HepG2 (cell line): ENCODE results near the gene GRIN2D. TPM values are rescaled to one million over a fixed set of nuclear protein-coding genes. Genes with fewer than 3 reads are reported as not detected.

ENCODE experiments used
- ATAC-seq: fragments of 200-7000 bp; cut with Tn5 transposase; 3 replicates; pipeline ENCODE4 v1.9.1; 2020; ENCODE audit warnings: mild to moderate bottlenecking, moderate library complexity
- BruUV-seq: library from RNA; stranded (reverse); fragments of 400-500 nt; replicated peaks from 2 replicates; lab custom pipeline; 2021; lab: Mats Ljungman, UMichigan
- CTCF ChIA-PET: fragments of 300-600 bp; formaldehyde crosslinking; extraction: SDS; loops from one replicate; lab custom pipeline; 2021; ENCODE audit warnings: low total read pairs, inconsistent platforms, low intra/inter-chr PET ratio; lab: Yijun Ruan, JAX
- POLR2A ChIA-PET: fragments of 350-600 bp; sonication (Branson Sonifier 250); formaldehyde crosslinking; loops from one replicate; lab custom pipeline; 2020; ENCODE audit warnings: antibody characterized with exemption, inconsistent platforms; lab: Yijun Ruan, JAX
- DNase-seq: peaks from one replicate; pipeline ENCODE4 v3.0.0-alpha.2; 2015; ENCODE audit warnings: low spot score
- FAIRE-seq: peaks from 3 replicates; lab custom pipeline; 2011; peaks lifted over from hg19 to GRCh38; lab: Jason Lieb, UNC
- H2AFZ ChIP-seq: one replicate; pipeline ENCODE4 v1.6.1; 2011; ENCODE audit warnings: low read length, inconsistent platforms
- H3K27ac ChIP-seq: fragments of 300-600 bp; 3 replicates; pipeline ENCODE4 v1.8.0; 2011; ENCODE audit warnings: mixed run types, mild to moderate bottlenecking, mixed read lengths, low read length, inconsistent platforms; ENCODE audit not compliant: insufficient read depth; ENCODE audit errors: extremely low read length
- H3K27me3 ChIP-seq, 2 experiments: fragments of 200-600 bp in 1 of 2; 2 replicates in 1 of 2; 3 replicates in 1 of 2; pipeline versions ENCODE4 v1.6.0 to v1.8.0; 2011; ENCODE audit warnings: low read length in 2 of 2, mild to moderate bottlenecking in 2 of 2, moderate library complexity in 2 of 2, inconsistent platforms in 1 of 2; ENCODE audit not compliant: insufficient read depth in 2 of 2, control insufficient read depth in 1 of 2
- H3K36me3 ChIP-seq, 2 experiments: fragments of 200-600 bp in 1 of 2; replicated peaks in 1 of 2; 2 replicates in 1 of 2; 3 replicates in 1 of 2; pipeline versions ENCODE4 v1.5.1 to v1.8.0; 2011; ENCODE audit warnings: low read length in 2 of 2, inconsistent platforms in 1 of 2; ENCODE audit not compliant: insufficient read depth in 2 of 2, control insufficient read depth in 1 of 2
- H3K4me1 ChIP-seq: 2 replicates; pipeline ENCODE4 v1.5.1; 2012; ENCODE audit warnings: low read length, inconsistent platforms; ENCODE audit not compliant: insufficient read depth
- H3K4me2 ChIP-seq: 2 replicates; pipeline ENCODE4 v1.6.0; 2011; ENCODE audit warnings: low read depth, low read length, inconsistent platforms
- H3K4me3 ChIP-seq, 3 experiments: fragments of 200-600 bp in 1 of 3; sonication (generic), shearing (Covaris generic) in 1 of 3; replicated peaks in 1 of 3; 2 replicates each; pipeline ENCODE4 v1.5.1; 2011 to 2016; ENCODE audit warnings: low read length in 3 of 3, inconsistent platforms in 2 of 3, low read depth in 2 of 3, mild to moderate bottlenecking in 2 of 3, control low read depth in 1 of 3, mixed read lengths in 1 of 3; ENCODE audit not compliant: insufficient read depth in 1 of 3
- H3K79me2 ChIP-seq: one replicate; pipeline ENCODE4 v1.6.1; 2011; ENCODE audit warnings: low read length, inconsistent platforms; ENCODE audit not compliant: insufficient read depth
- H3K9ac ChIP-seq: 2 replicates; pipeline ENCODE4 v1.6.0; 2011; ENCODE audit warnings: mild to moderate bottlenecking, low read depth, low read length, inconsistent platforms; ENCODE audit not compliant: insufficient read depth
- H3K9me3 ChIP-seq: 2 replicates; pipeline ENCODE4 v1.5.1; 2012; ENCODE audit warnings: mild to moderate bottlenecking, low read length
- H4K20me1 ChIP-seq: 2 replicates; pipeline ENCODE4 v1.6.0; 2011; ENCODE audit warnings: inconsistent platforms, mild to moderate bottlenecking, low read length, moderate library complexity; ENCODE audit not compliant: insufficient read depth
- AHDC1 ChIP-seq: sonication (generic); formaldehyde crosslinking; IDR thresholded peaks from 2 replicates; pipeline ENCODE4 v1.5.1; 2020; ENCODE audit warnings: mild to moderate bottlenecking, missing genetic modification reagents, borderline replicate concordance
- HNF4A ChIP-seq: sonication (generic); formaldehyde crosslinking; IDR thresholded peaks from 2 replicates; pipeline ENCODE4 v1.4.0; 2020; ENCODE audit warnings: missing genetic modification reagents
- HNRNPH1 ChIP-seq: fragments of 200-400 bp; formaldehyde crosslinking; optimal IDR thresholded peaks from 2 replicates; pipeline ENCODE3; 2017; ENCODE audit warnings: mild to moderate bottlenecking, low read depth, low read length
- NRL ChIP-seq: sonication (generic); formaldehyde crosslinking; IDR thresholded peaks from 2 replicates; pipeline ENCODE4 v1.5.0; 2020; ENCODE audit warnings: missing genetic modification reagents, mild to moderate bottlenecking, moderate library complexity, borderline replicate concordance
- ZMYM3 ChIP-seq: sonication (generic); formaldehyde crosslinking; IDR thresholded peaks from 2 replicates; pipeline ENCODE4 v1.5.1; 2020; ENCODE audit warnings: mild to moderate bottlenecking, missing genetic modification reagents
- ZNF205 ChIP-seq: IDR thresholded peaks from 2 replicates; pipeline ENCODE4 v1.6.1; 2018; ENCODE audit warnings: missing biosample characterization, missing genetic modification reagents
- ZNF33A ChIP-seq: sonication (generic); formaldehyde crosslinking; IDR thresholded peaks from 2 replicates; pipeline ENCODE4 v1.5.1; 2020; ENCODE audit warnings: missing genetic modification reagents, mild to moderate bottlenecking, moderate library complexity, borderline replicate concordance
- ZNF556 ChIP-seq: sonication (generic); formaldehyde crosslinking; IDR thresholded peaks from 2 replicates; pipeline ENCODE4 v1.4.0; 2020; ENCODE audit warnings: mild to moderate bottlenecking, missing genetic modification reagents, borderline replicate concordance
- ZNF562 ChIP-seq: sonication (generic); formaldehyde crosslinking; IDR thresholded peaks from 2 replicates; pipeline ENCODE4 v1.8.0; 2022; ENCODE audit warnings: missing genetic modification reagents, borderline replicate concordance
- ZNF609 ChIP-seq: sonication (generic); formaldehyde crosslinking; IDR thresholded peaks from 2 replicates; pipeline ENCODE4 v1.4.0; 2020; ENCODE audit warnings: mild to moderate bottlenecking, missing genetic modification reagents, borderline replicate concordance
- ZNF850 ChIP-seq: sonication (generic); formaldehyde crosslinking; conservative IDR thresholded peaks from 2 replicates; pipeline ENCODE4 v1.9.0; 2021; ENCODE audit warnings: mild to moderate bottlenecking, missing genetic modification reagents
- ZSCAN12 ChIP-seq: sonication (generic); formaldehyde crosslinking; IDR thresholded peaks from 2 replicates; pipeline ENCODE4 v1.9.0; 2021; ENCODE audit warnings: mild to moderate bottlenecking, missing genetic modification reagents
- ZZZ3 ChIP-seq: sonication (generic); formaldehyde crosslinking; IDR thresholded peaks from 2 replicates; pipeline ENCODE4 v1.4.0; 2020; ENCODE audit warnings: missing genetic modification reagents, mild to moderate bottlenecking, borderline replicate concordance
- WGBS: methylation state at CpG from one replicate; pipeline ENCODE4 v1.1.6; 2017; ENCODE audit warnings: low lambda C conversion rate; 5-methylcytosine and 5-hydroxymethylcytosine counted together
- in situ Hi-C: cut with HindIII; loops from 2 replicates; pipeline ENCODE4 v1.10.0; 2017; ENCODE audit warnings: low pct_unique_long_range_greater_than_20kb; ENCODE audit not compliant: extremely low pct_ligation_motif_present
- intact Hi-C: fragments of 100-400 bp; cut with micrococcal nuclease; formaldehyde crosslinking; loops from one replicate; pipeline ENCODE4 v1.10.0; 2022; ENCODE audit not compliant: unreplicated experiment
- polyA plus RNA-seq, 8 experiments: library from polyadenylated mRNA; depleted of rRNA in 3 of 8; stranded (reverse) in 7 of 8; unstranded in 1 of 8; fragments of >200 nt; fragmentation: Illumina TruSeq in 4 of 8; extraction: Trizol in 4 of 8; gene quantifications; 2 replicates each; pipeline versions ENCODE4 v1.2.1 to v1.2.3, GENCODE V29; 2011 to 2016; ENCODE audit warnings: low read depth in 4 of 8, missing spikeins in 1 of 8, mixed read lengths in 1 of 8; ENCODE audit not compliant: insufficient read depth in 1 of 8
- total RNA-seq, 5 experiments: library from RNA; depleted of rRNA; stranded (reverse); fragments of >200 nt; fragmentation: Illumina TruSeq; extraction: Trizol; gene quantifications; 2 replicates each; pipeline ENCODE4 v1.2.3, GENCODE V29; 2016; ENCODE audit warnings: low read depth in 1 of 5

Gene GRIN2D
- total and polyA plus RNA-seq, 2 of the 13 experiments (the other 11 are each of a cell fraction or from before 2014, with no cell fraction given) = 0.02 to 0.13 TPM

DNA sequence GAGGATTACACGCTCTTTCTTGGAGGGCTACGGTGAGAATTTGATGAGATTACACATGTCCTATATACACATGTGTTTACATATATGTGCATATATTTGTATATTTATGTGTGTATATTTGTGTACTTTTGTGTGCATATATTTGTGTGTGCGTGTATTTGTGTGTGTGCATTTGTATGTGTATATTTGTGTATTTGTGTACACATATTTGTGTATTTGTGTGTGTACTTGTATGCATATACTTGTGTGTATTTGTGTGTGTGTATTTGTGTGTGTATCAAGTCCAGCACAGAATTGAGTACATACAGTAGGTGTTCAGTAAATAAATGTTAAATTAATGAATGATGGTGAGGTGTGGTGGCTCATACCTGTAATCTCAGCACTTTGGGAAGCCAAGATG lies 31.6 kb upstream of the GRIN2D start:
- WGBS = 96% methylated on average over 3 of the region's 3 CpGs
- FAIRE-seq (no peak), DNase-seq (no peak), ATAC-seq (no peak)
- no peak overlapping the region for H3K4me2 ChIP-seq
- TF ChIP-seq ZNF850 (CRISPR knock-in tag) (no peak), ZZZ3 (CRISPR knock-in tag) (no peak), ZNF33A (no peak), ZMYM3 (CRISPR knock-in tag) (no peak), AHDC1 (CRISPR knock-in tag) (no peak), HNRNPH1 (no peak), ZNF556 (CRISPR knock-in tag) (no peak), HNF4A (no peak), ZNF205 (CRISPR knock-in tag) (no peak), NRL (CRISPR knock-in tag) (no peak), ZSCAN12 (no peak), ZNF609 (no peak), ZNF562 (CRISPR knock-in tag) (no peak)
- peaks cover 0 to 2% of the 10 kb centered on the region in 2 experiments; a peak in 1 of 5 replicates for H3K36me3 ChIP-seq
- H3K9me3 ChIP-seq = no peaks in the 10 kb centered on the region
- ChIA-PET CTCF (no interaction called here), POLR2A (no interaction called here)
- no peak overlapping the region for H2AFZ ChIP-seq
- BruUV-seq = no TSS peak
- H3K9ac ChIP-seq = no peak overlapping the region
- H3K27ac ChIP-seq = no peak overlapping the region
- in situ Hi-C loops = no loop called here
- no peak overlapping the region for H3K4me3 ChIP-seq
- no peaks in the 10 kb centered on the region for H3K27me3 ChIP-seq
- H3K4me1 ChIP-seq = peaks cover 28% of the 10 kb centered on the region
- H3K79me2 ChIP-seq = no peaks in the 10 kb centered on the region
- H4K20me1 ChIP-seq = no peaks in the 10 kb centered on the region
- intact Hi-C loops = no loop called here
